MM.1S (cell line): Measurements from ENCODE around the gene CDK17.

Experiments used
- DNase-seq: peaks from one replicate; pipeline ENCODE4 v3.0.0-alpha.2; 2015
- H2AFZ ChIP-seq: fragments of 300-600 bp; sonication (generic); 2 replicates; pipeline ENCODE4 v1.6.0; 2016; ENCODE audit warnings: antibody characterized with exemption, low read length
- H3F3A ChIP-seq: fragments of 300-600 bp; sonication (generic); 2 replicates; pipeline ENCODE4 v1.6.1; 2016; ENCODE audit warnings: mild to moderate bottlenecking, antibody characterized with exemption, low read length, moderate library complexity, mixed read lengths; ENCODE audit not compliant: insufficient read depth
- H3K27ac ChIP-seq: fragments of 300-600 bp; sonication (generic); 2 replicates; pipeline ENCODE4 v1.5.1; 2016; ENCODE audit warnings: mild to moderate bottlenecking, low read length
- H3K27me3 ChIP-seq: fragments of 300-600 bp; sonication (generic); replicated peaks from 2 replicates; pipeline ENCODE4 v1.6.0; 2016; ENCODE audit warnings: low read length; ENCODE audit not compliant: insufficient read depth
- H3K36me3 ChIP-seq: fragments of 300-600 bp; sonication (generic); replicated peaks from 2 replicates; pipeline ENCODE4 v1.6.1; 2016; ENCODE audit warnings: mild to moderate bottlenecking, low read length, mixed read lengths; ENCODE audit not compliant: insufficient read depth
- H3K4me1 ChIP-seq: fragments of 300-600 bp; sonication (generic); 2 replicates; pipeline ENCODE4 v1.6.1; 2016; ENCODE audit warnings: low read length, mixed read lengths
- H3K4me2 ChIP-seq: fragments of 300-600 bp; sonication (generic); 2 replicates; pipeline ENCODE4 v1.6.0; 2016; ENCODE audit warnings: low read depth, low read length
- H3K4me3 ChIP-seq: fragments of 300-600 bp; sonication (generic); 2 replicates; pipeline ENCODE4 v1.5.1; 2016; ENCODE audit warnings: low read length, mixed read lengths
- H3K79me2 ChIP-seq: fragments of 300-600 bp; sonication (generic); 2 replicates; pipeline ENCODE4 v1.6.1; 2016; ENCODE audit warnings: mixed run types, low read length, mixed read lengths
- H3K9ac ChIP-seq: fragments of 300-600 bp; sonication (generic); 2 replicates; pipeline ENCODE4 v1.6.1; 2016; ENCODE audit warnings: low read length, mixed read lengths
- H3K9me2 ChIP-seq: fragments of 300-600 bp; sonication (generic); replicated peaks from 2 replicates; pipeline ENCODE4 v1.6.1; 2016; ENCODE audit warnings: mild to moderate bottlenecking, low read length, mixed read lengths; ENCODE audit not compliant: insufficient read depth
- H3K9me3 ChIP-seq: fragments of 300-600 bp; sonication (generic); replicated peaks from 2 replicates; pipeline ENCODE4 v1.6.1; 2016; ENCODE audit warnings: mild to moderate bottlenecking, low read length, mixed read lengths; ENCODE audit not compliant: insufficient read depth
- H4K20me1 ChIP-seq: fragments of 300-600 bp; sonication (generic); 2 replicates; pipeline ENCODE4 v1.6.1; 2016; ENCODE audit warnings: mild to moderate bottlenecking, low read length, moderate library complexity, mixed read lengths; ENCODE audit not compliant: insufficient read depth
- EZH2 ChIP-seq: fragments of 300-600 bp; sonication (generic); optimal IDR thresholded peaks from 2 replicates; pipeline ENCODE3; 2017; ENCODE audit warnings: low read depth, mild to moderate bottlenecking, antibody characterized with exemption, low read length, mixed read lengths
- EZH2phosphoT487 ChIP-seq: fragments of 300-600 bp; sonication (generic); IDR thresholded peaks from 2 replicates; pipeline ENCODE4 v1.6.1; 2018; ENCODE audit warnings: antibody characterized with exemption, low read length
- TF ChIP-seq, protein P1 (sequence below): fragments of 300-600 bp; sonication (generic); IDR thresholded peaks from 2 replicates; pipeline ENCODE4 v1.5.1; 2016; ENCODE audit warnings: antibody characterized with exemption, low read length, mixed read lengths

CDK17 gene

GRCh38 chr12:96265836-96266235 lies 134.4 kb downstream of the CDK17 start:
- H3K4me3 ChIP-seq: no peak overlapping the region
- no peaks in the 10 kb centered on the region for H4K20me1 ChIP-seq
- TF ChIP-seq EZH2phosphoT487 (no peak), EZH2 (no peak)
- TF ChIP-seq, protein P1, sequence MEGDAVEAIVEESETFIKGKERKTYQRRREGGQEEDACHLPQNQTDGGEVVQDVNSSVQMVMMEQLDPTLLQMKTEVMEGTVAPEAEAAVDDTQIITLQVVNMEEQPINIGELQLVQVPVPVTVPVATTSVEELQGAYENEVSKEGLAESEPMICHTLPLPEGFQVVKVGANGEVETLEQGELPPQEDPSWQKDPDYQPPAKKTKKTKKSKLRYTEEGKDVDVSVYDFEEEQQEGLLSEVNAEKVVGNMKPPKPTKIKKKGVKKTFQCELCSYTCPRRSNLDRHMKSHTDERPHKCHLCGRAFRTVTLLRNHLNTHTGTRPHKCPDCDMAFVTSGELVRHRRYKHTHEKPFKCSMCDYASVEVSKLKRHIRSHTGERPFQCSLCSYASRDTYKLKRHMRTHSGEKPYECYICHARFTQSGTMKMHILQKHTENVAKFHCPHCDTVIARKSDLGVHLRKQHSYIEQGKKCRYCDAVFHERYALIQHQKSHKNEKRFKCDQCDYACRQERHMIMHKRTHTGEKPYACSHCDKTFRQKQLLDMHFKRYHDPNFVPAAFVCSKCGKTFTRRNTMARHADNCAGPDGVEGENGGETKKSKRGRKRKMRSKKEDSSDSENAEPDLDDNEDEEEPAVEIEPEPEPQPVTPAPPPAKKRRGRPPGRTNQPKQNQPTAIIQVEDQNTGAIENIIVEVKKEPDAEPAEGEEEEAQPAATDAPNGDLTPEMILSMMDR: no peak
- no peaks in the 10 kb centered on the region; the same call in 1 of the 2 replicates for H3K36me3 ChIP-seq
- H3K79me2 ChIP-seq: peaks cover 35% of the 10 kb centered on the region
- H3F3A ChIP-seq: no peaks in the 10 kb centered on the region; the same call in 1 of the 2 replicates
- H3K9ac ChIP-seq: no peak overlapping the region
- no peak for DNase-seq
- H3K4me1 ChIP-seq: 0 out of 2 replicates have a peak, but pooled peaks cover 5% of the 10 kb centered on the region
- no peak overlapping the region for H2AFZ ChIP-seq
- H3K9me3 ChIP-seq: no peaks in the 10 kb centered on the region
- no peaks in the 10 kb centered on the region for H3K9me2 ChIP-seq
- H3K4me2 ChIP-seq: no peak overlapping the region
- no peak overlapping the region for H3K27ac ChIP-seq
- no peaks in the 10 kb centered on the region for H3K27me3 ChIP-seq

DNA sequence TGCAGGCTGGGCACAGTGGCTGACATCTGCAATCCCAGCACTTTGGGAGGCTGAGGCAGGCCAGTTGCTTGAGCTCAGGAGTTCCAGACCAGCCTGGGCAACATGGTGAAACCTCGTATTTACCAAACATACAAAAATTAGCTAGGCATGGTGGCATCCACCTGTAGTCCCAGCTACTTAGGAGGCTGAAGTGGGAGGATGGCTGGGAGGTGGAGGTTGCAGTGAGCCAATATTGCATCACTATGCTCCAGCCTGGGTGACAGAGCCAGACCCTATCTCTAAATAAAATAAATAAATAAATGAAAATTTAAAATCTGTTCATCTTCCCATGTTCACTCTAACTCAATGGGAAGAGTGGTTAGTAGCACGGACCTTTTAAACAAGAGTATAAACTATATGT lies 134.8 kb downstream of the CDK17 start:
- no peak for DNase-seq

DNA sequence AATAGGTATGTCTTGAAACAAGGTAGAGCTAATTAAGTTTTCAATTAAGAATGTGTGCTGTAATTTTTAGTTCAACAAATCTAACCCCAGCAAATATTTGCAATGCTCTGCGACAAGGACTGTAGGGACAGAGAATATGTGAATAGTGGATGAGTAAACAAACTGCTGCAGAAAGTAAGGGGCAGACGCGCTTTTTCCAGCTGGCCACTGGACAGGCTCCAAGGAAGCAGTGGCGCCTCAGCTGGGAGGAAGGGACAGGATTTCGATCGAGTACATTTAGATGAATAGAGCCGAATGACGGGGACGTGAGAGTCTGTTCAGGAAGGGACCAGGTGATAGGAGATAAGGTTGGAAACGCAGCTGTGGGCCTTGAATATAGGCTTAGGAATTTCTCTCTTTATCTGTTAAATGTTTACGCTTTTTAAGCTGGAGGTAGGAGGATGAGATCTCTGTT lies 136.8 kb downstream of the CDK17 start:
- Histone ChIP-seq H3F3A (no peaks in the 10 kb centered on the region), H3K4me2 (no peak overlapping the region), H2AFZ (no peak overlapping the region), H3K9ac (no peak overlapping the region), H3K36me3 (peaks cover 3% of the 10 kb centered on the region; the same call in 1 of the 2 replicates), H3K79me2 (peaks cover 45% of the 10 kb centered on the region), H3K9me2 (no peaks in the 10 kb centered on the region), H3K27me3 (no peaks in the 10 kb centered on the region), H3K4me3 (no peak overlapping the region), H3K27ac (no peak overlapping the region), H4K20me1 (no peaks in the 10 kb centered on the region), H3K4me1 (0 out of 2 replicates have a peak, but pooled peaks cover 5% of the 10 kb centered on the region), H3K9me3 (no peaks in the 10 kb centered on the region)
- no peak for DNase-seq
- TF ChIP-seq EZH2phosphoT487 (no peak), EZH2 (no peak)
- TF ChIP-seq, protein P1: no peak

More for the DNA sequence above, 134.8 kb downstream of the CDK17 start:
- Histone ChIP-seq H2AFZ (no peak overlapping the region), H3K9me2 (no peaks in the 10 kb centered on the region), H3K4me1 (0 out of 2 replicates have a peak, but pooled peaks cover 5% of the 10 kb centered on the region), H3F3A (no peaks in the 10 kb centered on the region; the same call in 1 of the 2 replicates), H3K79me2 (peaks cover 35% of the 10 kb centered on the region), H3K9ac (no peak overlapping the region), H3K36me3 (no peaks in the 10 kb centered on the region), H3K4me2 (no peak overlapping the region), H3K4me3 (no peak overlapping the region), H3K27ac (no peak overlapping the region), H3K27me3 (no peaks in the 10 kb centered on the region), H4K20me1 (no peaks in the 10 kb centered on the region), H3K9me3 (no peaks in the 10 kb centered on the region)
- TF ChIP-seq, protein P1: no peak
- TF ChIP-seq EZH2phosphoT487: no peak
- TF ChIP-seq EZH2: no peak
